Naive B cell (primary cell): ENCODE data around the gene RCSD1. TPM values are rescaled to one million over a fixed set of nuclear protein-coding genes. Genes with fewer than 3 reads are reported as not detected.

Experiments
- ATAC-seq, 2 donors: fragments of 150-1000 bp; cut with Tn5 transposase; 2 replicates each; pipeline ENCODE4 v1.10.0; 2021; ENCODE audit warnings: low read depth in 2 of 2, mild to moderate bottlenecking in 2 of 2, moderate library complexity in 2 of 2
- DNase-seq: peaks from one replicate; pipeline ENCODE4 v3.0.0; 2022
- H3K27ac Mint-ChIP-seq, 6 donors: one replicate each; pipeline ENCODE4 v1.8.0; 2020 to 2022; ENCODE audit warnings: mild to moderate bottlenecking in 6 of 6, mixed read lengths in 6 of 6, moderate library complexity in 5 of 6, inconsistent platforms in 2 of 6
- H3K27me3 Mint-ChIP-seq, 3 donors: one replicate each; pipeline ENCODE4 v1.8.0; 2021 to 2022; ENCODE audit warnings: mixed read lengths in 3 of 3, mild to moderate bottlenecking in 1 of 3
- H3K36me3 Mint-ChIP-seq, 2 donors: one replicate each; pipeline ENCODE4 v1.8.0; 2020 to 2022; ENCODE audit warnings: mixed read lengths in 2 of 2, inconsistent platforms in 1 of 2, mild to moderate bottlenecking in 1 of 2
- H3K4me1 Mint-ChIP-seq, 3 donors: one replicate each; pipeline ENCODE4 v1.8.0; 2020 to 2022; ENCODE audit warnings: mixed read lengths in 3 of 3, inconsistent platforms in 1 of 3, mild to moderate bottlenecking in 1 of 3, moderate library complexity in 1 of 3
- H3K4me3 Mint-ChIP-seq, 8 donors: one replicate each; pipeline ENCODE4 v1.8.0; 2020 to 2022; ENCODE audit warnings: mild to moderate bottlenecking in 8 of 8, mixed read lengths in 8 of 8, moderate library complexity in 8 of 8, inconsistent platforms in 2 of 8
- H3K9me3 Mint-ChIP-seq, 7 donors: one replicate each; pipeline ENCODE4 v1.8.0; 2020 to 2022; ENCODE audit warnings: mixed read lengths in 7 of 7, mild to moderate bottlenecking in 5 of 7, inconsistent platforms in 2 of 7, moderate library complexity in 1 of 7
- polyA plus RNA-seq, 6 donors: library from polyadenylated mRNA; unstranded; fragments of 300-500 nt; fragmentation: Illumina TruSeq; gene quantifications; one replicate each; pipeline ENCODE4 v1.2.3, GENCODE V29; 2021; ENCODE audit warnings: low read depth in 6 of 6

Gene RCSD1
- polyA plus RNA-seq, 6 donors from 2014 or later = 273 to 418 (median 333) TPM

GRCh38 chr1:167623951-167624350 is 6.1 kb upstream of the RCSD1 start:
- Mint-ChIP-seq H3K4me3 (peak overlapping the region in 5 of 8 donors; percentile 25 to 65 (median 41)), H3K36me3 (peaks cover 4 to 6% of the 10 kb centered on the region in 2 donors), H3K27ac (peak overlapping the region; percentile 38 to 98 (median 88)), H3K9me3 (no peaks in the 10 kb centered on the region), H3K27me3 (no peaks in the 10 kb centered on the region), H3K4me1 (peaks cover 78 to 97% (median 96%) of the 10 kb centered on the region in 3 donors)
- DNase-seq (no peak), ATAC-seq (no peak)

GRCh38 chr1:167625040-167625823 is 4.8 kb upstream of the RCSD1 start:
- H3K36me3 Mint-ChIP-seq = peaks cover 4 to 6% of the 10 kb centered on the region in 2 donors
- no peaks in the 10 kb centered on the region for H3K27me3 Mint-ChIP-seq
- peak overlapping the region in 5 of 6 donors; percentile 22 to 98 (median 88) for H3K27ac Mint-ChIP-seq
- DNase-seq (no peak), ATAC-seq (no peak)
- H3K9me3 Mint-ChIP-seq = no peaks in the 10 kb centered on the region
- H3K4me1 Mint-ChIP-seq = peaks cover 74 to 93% (median 92%) of the 10 kb centered on the region in 3 donors
- peak overlapping the region in 6 of 8 donors; percentile 3 to 46 (median 24) for H3K4me3 Mint-ChIP-seq

GRCh38 chr1:167627615-167627864 is 2.5 kb upstream of the RCSD1 start:
- peak overlapping the region; percentile 93 to 100 (median 98) for H3K27ac Mint-ChIP-seq
- ATAC-seq = peak; percentile 18 to 34
- DNase-seq = peak; percentile 56
- peak overlapping the region; percentile 89 to 98 (median 97) for H3K4me3 Mint-ChIP-seq
- no peaks in the 10 kb centered on the region for H3K27me3 Mint-ChIP-seq
- peaks cover 67 to 82% (median 78%) of the 10 kb centered on the region in 3 donors for H3K4me1 Mint-ChIP-seq
- H3K36me3 Mint-ChIP-seq = peaks cover 6 to 9% of the 10 kb centered on the region in 2 donors
- H3K9me3 Mint-ChIP-seq = peaks cover 0 to 4% (median 0%) of the 10 kb centered on the region in 7 donors

- Mint-ChIP-seq H3K4me1 (peaks cover 67 to 82% (median 78%) of the 10 kb centered on the region in 3 donors), H3K9me3 (peaks cover 0 to 4% (median 0%) of the 10 kb centered on the region in 7 donors), H3K27me3 (no peaks in the 10 kb centered on the region), H3K27ac (peak overlapping the region; percentile 93 to 100 (median 98)), H3K4me3 (peak overlapping the region; percentile 89 to 98 (median 97)), H3K36me3 (peaks cover 9 to 15% of the 10 kb centered on the region in 2 donors)
- DNase-seq (peak; percentile 69), ATAC-seq (peak; percentile 57 to 63)
These were observed 2.0 kb upstream of the RCSD1 start for GRCh38 chr1:167627865-167628641.

GRCh38 chr1:167628741-167629515 is 1.1 kb upstream of the RCSD1 start:
- Mint-ChIP-seq H3K9me3 (peaks cover 0 to 4% (median 0%) of the 10 kb centered on the region in 7 donors), H3K27me3 (no peaks in the 10 kb centered on the region), H3K27ac (peak overlapping the region; percentile 95 to 100 (median 98)), H3K36me3 (peaks cover 14 to 20% of the 10 kb centered on the region in 2 donors), H3K4me1 (peaks cover 68 to 83% (median 78%) of the 10 kb centered on the region in 3 donors), H3K4me3 (peak overlapping the region; percentile 89 to 98 (median 97))
- ATAC-seq (no peak), DNase-seq (no peak)

GRCh38 chr1:167630568-167631385 is 745 bp downstream of the RCSD1 start:
- H3K4me1 Mint-ChIP-seq = peaks cover 71 to 83% (median 78%) of the 10 kb centered on the region in 3 donors
- ATAC-seq = peak; percentile 56 to 66
- H3K27me3 Mint-ChIP-seq = no peaks in the 10 kb centered on the region
- peaks cover 13 to 25% of the 10 kb centered on the region in 2 donors for H3K36me3 Mint-ChIP-seq
- H3K9me3 Mint-ChIP-seq = peaks cover 0 to 4% (median 0%) of the 10 kb centered on the region in 7 donors
- peak; percentile 74 for DNase-seq
- peak overlapping the region; percentile 84 to 99 (median 98) for H3K27ac Mint-ChIP-seq
- peak overlapping the region; percentile 89 to 99 (median 96) for H3K4me3 Mint-ChIP-seq

GRCh38 chr1:167631386-167631935 is 1.4 kb downstream of the RCSD1 start:
- DNase-seq (no peak), ATAC-seq (no peak)
- H3K27me3 Mint-ChIP-seq = no peaks in the 10 kb centered on the region
- peaks cover 13 to 25% of the 10 kb centered on the region in 2 donors for H3K36me3 Mint-ChIP-seq
- H3K9me3 Mint-ChIP-seq = peaks cover 0 to 4% (median 0%) of the 10 kb centered on the region in 7 donors
- H3K4me3 Mint-ChIP-seq = peak overlapping the region; percentile 89 to 99 (median 96)
- peak overlapping the region; percentile 51 to 98 (median 96) for H3K27ac Mint-ChIP-seq
- peaks cover 69 to 85% (median 78%) of the 10 kb centered on the region in 3 donors for H3K4me1 Mint-ChIP-seq

GRCh38 chr1:167631936-167632614 is 2.0 kb downstream of the RCSD1 start:
- H3K4me3 Mint-ChIP-seq = peak overlapping the region; percentile 89 to 99 (median 96)
- peaks cover 73 to 85% (median 79%) of the 10 kb centered on the region in 3 donors for H3K4me1 Mint-ChIP-seq
- peak overlapping the region; percentile 53 to 98 (median 96) for H3K27ac Mint-ChIP-seq
- peak; percentile 36 for DNase-seq
- peaks cover 16 to 25% of the 10 kb centered on the region in 2 donors for H3K36me3 Mint-ChIP-seq
- no peaks in the 10 kb centered on the region for H3K27me3 Mint-ChIP-seq
- peak in 1 of 2 donors; percentile 18 for ATAC-seq
- peaks cover 0 to 4% (median 0%) of the 10 kb centered on the region in 7 donors for H3K9me3 Mint-ChIP-seq

GRCh38 chr1:167633258-167633944 is 3.4 kb downstream of the RCSD1 start:
- DNase-seq (no peak), ATAC-seq (no peak)
- Mint-ChIP-seq H3K27ac (peak overlapping the region; percentile 16 to 98 (median 68)), H3K4me3 (peak overlapping the region; percentile 89 to 99 (median 96)), H3K27me3 (no peaks in the 10 kb centered on the region), H3K4me1 (peaks cover 76 to 85% (median 80%) of the 10 kb centered on the region in 3 donors), H3K9me3 (peaks cover 0 to 4% (median 0%) of the 10 kb centered on the region in 7 donors), H3K36me3 (peaks cover 18 to 35% of the 10 kb centered on the region in 2 donors)

- Mint-ChIP-seq H3K4me3 (peak overlapping the region; percentile 89 to 99 (median 96)), H3K36me3 (peaks cover 18 to 35% of the 10 kb centered on the region in 2 donors), H3K27ac (peak overlapping the region; percentile 39 to 98 (median 91)), H3K4me1 (peaks cover 70 to 85% (median 74%) of the 10 kb centered on the region in 3 donors), H3K9me3 (peaks cover 0 to 4% (median 0%) of the 10 kb centered on the region in 7 donors), H3K27me3 (no peaks in the 10 kb centered on the region)
- DNase-seq = no peak
- no peak for ATAC-seq
These were observed 4.4 kb downstream of the RCSD1 start for GRCh38 chr1:167634435-167634834.

- peak overlapping the region in 4 of 6 donors; percentile 59 to 98 (median 84) for H3K27ac Mint-ChIP-seq
- H3K27me3 Mint-ChIP-seq = no peaks in the 10 kb centered on the region
- DNase-seq = no peak
- peak overlapping the region; percentile 29 to 98 (median 90) for H3K4me3 Mint-ChIP-seq
- peaks cover 71 to 89% (median 79%) of the 10 kb centered on the region in 3 donors for H3K4me1 Mint-ChIP-seq
- ATAC-seq = no peak
- peaks cover 18 to 35% of the 10 kb centered on the region in 2 donors for H3K36me3 Mint-ChIP-seq
- H3K9me3 Mint-ChIP-seq = peaks cover 0 to 4% (median 0%) of the 10 kb centered on the region in 7 donors
These were observed 5.2 kb downstream of the RCSD1 start for GRCh38 chr1:167635156-167635648.
